SU-DHL-6 (cell line): ENCODE data around the gene PRDM16.

Experiments used
- EZH2phosphoT487 ChIP-seq: fragments of 200-600 bp; sonication (generic), shearing (Covaris generic); conservative IDR thresholded peaks from 2 replicates; pipeline ENCODE4 v1.6.1; 2018; ENCODE audit warnings: mild to moderate bottlenecking, antibody characterized with exemption, low read length, moderate library complexity, mixed read lengths
- TF ChIP-seq, protein P1 (sequence below): fragments of 200-600 bp; sonication (generic); IDR thresholded peaks from one replicate; pipeline ENCODE4 v1.5.1; 2017; ENCODE audit warnings: antibody characterized with exemption, mild to moderate bottlenecking, low read length, moderate library complexity; ENCODE audit not compliant: insufficient read depth, poor library complexity, severe bottlenecking

DNA sequence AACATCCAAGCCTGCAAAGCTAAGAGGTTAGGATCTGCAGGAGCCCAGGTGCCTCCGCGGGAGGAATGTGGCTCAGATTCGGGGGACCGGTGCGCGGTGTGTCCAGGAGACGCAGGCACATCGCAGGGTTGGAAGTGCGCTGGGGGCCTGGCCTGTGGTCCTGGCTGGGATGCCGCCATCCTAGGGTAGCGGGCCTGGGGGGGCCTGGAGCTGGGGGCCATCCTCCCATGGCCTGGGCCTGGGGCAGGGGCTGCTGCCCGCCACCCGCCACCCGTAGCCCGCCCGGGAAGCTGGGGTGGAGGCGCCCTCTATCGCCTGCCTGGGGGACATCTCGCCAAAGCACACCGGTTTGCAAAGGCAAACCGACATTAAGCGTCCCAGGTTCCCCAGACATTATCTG, 214.8 kb downstream of the PRDM16 start:
- TF ChIP-seq, protein P1, sequence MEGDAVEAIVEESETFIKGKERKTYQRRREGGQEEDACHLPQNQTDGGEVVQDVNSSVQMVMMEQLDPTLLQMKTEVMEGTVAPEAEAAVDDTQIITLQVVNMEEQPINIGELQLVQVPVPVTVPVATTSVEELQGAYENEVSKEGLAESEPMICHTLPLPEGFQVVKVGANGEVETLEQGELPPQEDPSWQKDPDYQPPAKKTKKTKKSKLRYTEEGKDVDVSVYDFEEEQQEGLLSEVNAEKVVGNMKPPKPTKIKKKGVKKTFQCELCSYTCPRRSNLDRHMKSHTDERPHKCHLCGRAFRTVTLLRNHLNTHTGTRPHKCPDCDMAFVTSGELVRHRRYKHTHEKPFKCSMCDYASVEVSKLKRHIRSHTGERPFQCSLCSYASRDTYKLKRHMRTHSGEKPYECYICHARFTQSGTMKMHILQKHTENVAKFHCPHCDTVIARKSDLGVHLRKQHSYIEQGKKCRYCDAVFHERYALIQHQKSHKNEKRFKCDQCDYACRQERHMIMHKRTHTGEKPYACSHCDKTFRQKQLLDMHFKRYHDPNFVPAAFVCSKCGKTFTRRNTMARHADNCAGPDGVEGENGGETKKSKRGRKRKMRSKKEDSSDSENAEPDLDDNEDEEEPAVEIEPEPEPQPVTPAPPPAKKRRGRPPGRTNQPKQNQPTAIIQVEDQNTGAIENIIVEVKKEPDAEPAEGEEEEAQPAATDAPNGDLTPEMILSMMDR, result no peak
- no peak for TF ChIP-seq EZH2phosphoT487
